SU-DHL-6 (cell line): Measurements from ENCODE around the gene CELF5.

Source experiments
- EZH2phosphoT487 ChIP-seq: fragments of 200-600 bp; sonication (generic), shearing (Covaris generic); conservative IDR thresholded peaks from 2 replicates; pipeline ENCODE4 v1.6.1; 2018; ENCODE audit warnings: mild to moderate bottlenecking, antibody characterized with exemption, low read length, moderate library complexity, mixed read lengths
- TF ChIP-seq, protein P1 (sequence below): fragments of 200-600 bp; sonication (generic); IDR thresholded peaks from one replicate; pipeline ENCODE4 v1.5.1; 2017; ENCODE audit warnings: antibody characterized with exemption, mild to moderate bottlenecking, low read length, moderate library complexity; ENCODE audit not compliant: insufficient read depth, poor library complexity, severe bottlenecking

- no peak for TF ChIP-seq EZH2phosphoT487
- TF ChIP-seq, protein P1, sequence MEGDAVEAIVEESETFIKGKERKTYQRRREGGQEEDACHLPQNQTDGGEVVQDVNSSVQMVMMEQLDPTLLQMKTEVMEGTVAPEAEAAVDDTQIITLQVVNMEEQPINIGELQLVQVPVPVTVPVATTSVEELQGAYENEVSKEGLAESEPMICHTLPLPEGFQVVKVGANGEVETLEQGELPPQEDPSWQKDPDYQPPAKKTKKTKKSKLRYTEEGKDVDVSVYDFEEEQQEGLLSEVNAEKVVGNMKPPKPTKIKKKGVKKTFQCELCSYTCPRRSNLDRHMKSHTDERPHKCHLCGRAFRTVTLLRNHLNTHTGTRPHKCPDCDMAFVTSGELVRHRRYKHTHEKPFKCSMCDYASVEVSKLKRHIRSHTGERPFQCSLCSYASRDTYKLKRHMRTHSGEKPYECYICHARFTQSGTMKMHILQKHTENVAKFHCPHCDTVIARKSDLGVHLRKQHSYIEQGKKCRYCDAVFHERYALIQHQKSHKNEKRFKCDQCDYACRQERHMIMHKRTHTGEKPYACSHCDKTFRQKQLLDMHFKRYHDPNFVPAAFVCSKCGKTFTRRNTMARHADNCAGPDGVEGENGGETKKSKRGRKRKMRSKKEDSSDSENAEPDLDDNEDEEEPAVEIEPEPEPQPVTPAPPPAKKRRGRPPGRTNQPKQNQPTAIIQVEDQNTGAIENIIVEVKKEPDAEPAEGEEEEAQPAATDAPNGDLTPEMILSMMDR, result no peak
Observed at GRCh38 chr19:3284759-3285646, 60.5 kb downstream of the CELF5 start.
